GM19239 (cell line): ENCODE results near the gene IDNK.

ENCODE experiments used
- DNase-seq: peaks from one replicate; pipeline ENCODE4 v3.0.0; 2011; ENCODE audit warnings: low spot score; ENCODE audit not compliant: insufficient read length
- FAIRE-seq: peaks from 2 replicates; lab custom pipeline; 2011; peaks lifted over from hg19 to GRCh38; lab: Jason Lieb, UNC

IDNK gene

DNA sequence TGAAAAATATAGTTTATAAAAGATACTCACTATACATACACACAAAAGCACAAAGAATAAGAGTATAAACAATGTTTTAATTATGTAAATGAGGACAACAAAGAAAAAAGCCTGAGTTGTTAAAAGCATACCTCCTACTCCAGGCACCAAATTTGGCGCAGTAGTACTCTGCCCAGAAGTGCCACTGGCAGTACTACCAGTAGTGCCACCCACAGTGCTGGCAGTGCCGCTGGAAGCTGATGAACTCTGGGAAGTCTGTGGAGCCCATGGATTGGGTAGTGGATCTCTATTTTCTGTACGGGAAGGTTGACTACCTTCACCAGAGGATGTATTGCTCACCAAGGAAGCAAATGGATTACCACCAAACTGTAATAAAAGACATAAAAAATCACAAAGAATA is 54.7 kb downstream of the IDNK start:
- DNase-seq (no peak), FAIRE-seq (no peak)

DNA sequence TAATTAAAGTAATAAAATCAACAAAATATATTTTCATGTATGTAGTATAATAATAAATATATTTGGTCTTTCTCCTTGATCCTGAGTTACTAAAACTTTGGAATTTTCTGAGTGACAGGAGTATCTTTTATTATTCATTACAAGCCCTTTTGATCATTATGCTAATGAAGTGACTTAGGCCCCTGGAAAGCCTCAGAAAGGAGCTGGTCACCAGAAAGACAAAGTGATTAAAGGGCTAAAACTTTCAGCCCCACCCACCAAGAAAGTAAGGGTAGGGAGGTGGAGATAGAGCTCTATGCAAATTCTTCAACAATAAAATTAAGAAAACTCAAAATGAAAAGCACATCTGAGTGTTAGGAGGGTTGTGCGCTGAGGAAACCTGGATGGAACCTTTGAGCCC is 57.3 kb downstream of the IDNK start:
- FAIRE-seq (no peak), DNase-seq (no peak)

- no peak for DNase-seq
- FAIRE-seq, result no peak
Observed at GRCh38 chr9:83681490-83681889, 58.5 kb downstream of the IDNK start.

GRCh38 chr9:83688921-83689320 is 66.0 kb downstream of the IDNK start:
- DNase-seq (no peak), FAIRE-seq (no peak)

GRCh38 chr9:83691492-83691891 is 68.5 kb downstream of the IDNK start:
- DNase-seq (no peak), FAIRE-seq (no peak)
